Sigmoid colon (tissue), 4 donors: Measurements from ENCODE around the gene DRAM2.

Experiments used
- CTCF ChIP-seq, 4 experiments: fragments of 450-650 bp in 3 of 4; fragments of 200-600 bp in 1 of 4; IDR thresholded peaks; one replicate each; pipeline ENCODE4 v1.5.1; 2016 to 2019; ENCODE audit warnings: antibody characterized with exemption in 4 of 4, mild to moderate bottlenecking in 3 of 4, moderate library complexity in 2 of 4
- EP300 ChIP-seq, 4 donors: sonication (generic); formaldehyde crosslinking; IDR thresholded peaks; one replicate each; pipeline ENCODE4 v1.6.1; 2017; ENCODE audit warnings: antibody characterized with exemption in 4 of 4
- POLR2A ChIP-seq, 2 donors: fragments of 450-650 bp; IDR thresholded peaks; one replicate each; pipeline ENCODE4 v1.6.1; 2016; ENCODE audit warnings: antibody characterized with exemption in 2 of 2, mild to moderate bottlenecking in 2 of 2, moderate library complexity in 2 of 2

DNA sequence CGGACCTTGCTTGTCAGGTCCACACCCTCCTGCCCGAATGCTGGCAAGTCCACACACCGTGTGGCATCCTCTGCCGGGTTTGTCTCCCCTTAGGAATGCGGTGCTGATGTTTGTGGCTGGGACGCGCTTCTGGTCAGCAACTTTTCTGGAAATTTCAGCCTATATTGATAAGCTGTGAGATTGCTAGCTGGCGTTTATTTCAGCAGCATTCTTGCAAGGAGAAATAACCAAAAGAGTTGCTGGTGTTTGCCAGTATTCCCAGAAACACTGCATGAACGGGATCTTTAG lies 731 bp upstream of the DRAM2 start:
- TF ChIP-seq CTCF (IDR thresholded peaks at IDR 0.05) (no peak), EP300 (IDR thresholded peaks at IDR 0.05) (no peak), POLR2A (IDR thresholded peaks at IDR 0.05) (no peak)
